ENCODE measurements around the gene GRK2.

The GRK2 gene

GRCh38 chr11:67287355-67288197 lies 21.3 kb downstream of the GRK2 start:
- DNase-seq = no peak
- intact Hi-C loops (cut with DNase I) = no loop called here

GRCh38 chr11:67288198-67288451 lies 21.9 kb downstream of the GRK2 start:
- peak in 3 of 42 donors; percentile 30 to 55 (median 47) for DNase-seq
- intact Hi-C loops (cut with DNase I) = no loop called here

GRCh38 chr11:67288452-67289225 lies 22.4 kb downstream of the GRK2 start:
- DNase-seq = peak; percentile 58 to 93 (median 86)
- intact Hi-C loops (cut with DNase I) = no loop called here

GRCh38 chr11:67289226-67289650 lies 23.0 kb downstream of the GRK2 start, which contains the start of gene ANKRD13D:
ANKRD13D (plus strand) TSS chr11:67289303; CDS start chr11:67289461, 158 bp downstream.
- intact Hi-C loops (cut with DNase I) = no loop called here
- DNase-seq = peak in 18 of 42 donors; percentile 70 to 89 (median 82)

- peak in 6 of 42 donors; percentile 4 to 58 (median 36) for DNase-seq
- intact Hi-C loops (cut with DNase I) = no loop called here
Observed at GRCh38 chr11:67289651-67290479, 23.6 kb downstream of the GRK2 start.

- peak in 1 of 42 donors; percentile 3 for DNase-seq
- intact Hi-C loops (cut with DNase I) = no loop called here
Observed at GRCh38 chr11:67290801-67291200, 24.5 kb downstream of the GRK2 start.

- DNase-seq = no peak
- intact Hi-C loops (cut with DNase I) = no loop called here
Observed at GRCh38 chr11:67291481-67292381, 25.5 kb downstream of the GRK2 start.

- intact Hi-C loops (cut with DNase I) = no loop called here
- no peak for DNase-seq
Observed at GRCh38 chr11:67292671-67293070, 26.4 kb downstream of the GRK2 start.

- intact Hi-C loops (cut with DNase I) = no loop called here
- no peak for DNase-seq
Observed at GRCh38 chr11:67293090-67293489, 26.8 kb downstream of the GRK2 start.

- DNase-seq = no peak
- intact Hi-C loops (cut with DNase I) = no loop called here
Observed at GRCh38 chr11:67295846-67296245, 29.6 kb downstream of the GRK2 start.

- intact Hi-C loops (cut with DNase I) = no loop called here
- no peak for DNase-seq
Observed at GRCh38 chr11:67298786-67299185, 32.5 kb downstream of the GRK2 start.

GRCh38 chr11:67299471-67300191 lies 33.4 kb downstream of the GRK2 start:
- intact Hi-C loops (cut with DNase I) = no loop called here
- no peak for DNase-seq

- DNase-seq = no peak
Observed at GRCh38 chr11:67300256-67300755, 34.0 kb downstream of the GRK2 start.

GRCh38 chr11:67300756-67301312 lies 34.6 kb downstream of the GRK2 start:
- intact Hi-C loops (cut with DNase I) = no loop called here
- no peak for DNase-seq

More at GRCh38 chr11:67300256-67300755, 34.0 kb downstream of the GRK2 start:
- intact Hi-C loops (cut with DNase I) = no loop called here

- intact Hi-C loops (cut with DNase I) = no loop called here
- peak in 3 of 42 donors; percentile 0 to 26 (median 1) for DNase-seq
Observed at GRCh38 chr11:67301313-67301921, 35.1 kb downstream of the GRK2 start.

GRCh38 chr11:67301951-67302516 lies 35.8 kb downstream of the GRK2 start:
- intact Hi-C loops (cut with DNase I) = no loop called here
- DNase-seq = peak in 5 of 42 donors; percentile 11 to 38 (median 15)

Data from head of caudate nucleus (tissue), 42 donors.